CD4-positive, alpha-beta T cell treated with Interferon alpha-2 for 1 hour (primary cell): ENCODE data around the gene ZNF532.

ENCODE experiments used
- DNase-seq, 2 donors: peaks; one replicate each; pipeline ENCODE4 v3.0.0-alpha.2; 2020 to 2022

Gene ZNF532

GRCh38 chr18:58871514-58872420 lies 7.1 kb downstream of the ZNF532 start:
- no peak for DNase-seq

- no peak for DNase-seq
Observed at GRCh38 chr18:58878640-58879039, 14.0 kb downstream of the ZNF532 start.

DNA sequence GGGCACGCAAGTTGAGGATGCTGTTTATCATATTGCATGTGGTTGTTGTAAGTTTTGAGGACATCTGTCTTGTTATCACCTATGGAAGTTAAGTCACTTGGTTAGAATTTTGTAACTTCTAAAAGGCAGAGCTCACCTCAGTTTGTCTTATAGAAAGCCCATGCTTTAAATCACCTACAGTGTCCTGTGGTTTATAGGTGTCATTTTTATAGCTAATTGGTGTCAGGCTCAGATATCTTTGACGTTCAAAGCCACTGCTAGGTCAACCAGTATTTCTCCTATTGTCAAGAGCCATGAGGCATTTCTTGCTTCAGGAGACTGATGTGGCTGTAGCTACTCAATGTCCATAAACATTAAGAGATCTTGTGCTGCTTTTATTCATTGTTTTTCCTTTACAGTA lies 16.8 kb downstream of the ZNF532 start:
- no peak for DNase-seq

DNA sequence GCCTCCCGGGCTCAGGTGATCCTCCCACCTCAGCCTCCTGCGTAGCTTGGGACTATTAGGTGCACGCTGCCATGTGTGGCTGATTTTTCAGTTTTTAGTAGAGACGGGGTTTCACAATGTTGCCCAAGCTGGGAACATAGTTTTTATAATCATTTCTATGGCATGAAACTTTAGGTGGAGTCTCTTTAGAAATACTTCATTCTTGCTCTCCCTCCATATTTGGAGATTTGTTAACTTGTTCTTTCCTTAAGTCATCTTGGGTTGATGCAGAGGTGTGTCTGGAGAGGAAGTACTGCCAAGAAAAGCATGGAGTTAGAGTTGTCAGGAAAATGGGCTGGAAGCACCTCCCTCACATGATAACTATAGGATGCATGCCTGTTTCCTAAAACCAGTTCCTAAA lies 17.4 kb downstream of the ZNF532 start:
- no peak for DNase-seq

- no peak for DNase-seq
Observed at GRCh38 chr18:58882686-58883085, 18.0 kb downstream of the ZNF532 start.

- DNase-seq, result no peak
Observed at GRCh38 chr18:58884680-58885079, 20.0 kb downstream of the ZNF532 start.

DNA sequence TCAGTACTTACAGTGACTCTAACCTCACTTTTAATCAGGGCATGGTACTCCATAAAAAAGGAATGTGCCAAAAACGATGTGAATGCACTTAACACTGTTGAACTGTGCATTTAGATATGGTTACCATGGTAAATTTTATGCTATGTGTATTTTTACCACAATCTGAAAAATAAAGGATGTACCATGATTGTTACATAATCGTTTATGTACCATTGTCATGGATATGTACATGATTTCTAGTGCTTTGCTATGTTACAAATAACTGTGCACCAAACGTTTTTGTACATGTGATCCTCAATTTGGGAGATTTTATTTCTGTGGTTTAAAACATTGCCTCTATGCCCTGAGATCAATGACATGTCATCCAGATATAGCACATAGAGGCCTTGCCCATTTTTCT lies 21.8 kb downstream of the ZNF532 start:
- DNase-seq, result no peak

DNA sequence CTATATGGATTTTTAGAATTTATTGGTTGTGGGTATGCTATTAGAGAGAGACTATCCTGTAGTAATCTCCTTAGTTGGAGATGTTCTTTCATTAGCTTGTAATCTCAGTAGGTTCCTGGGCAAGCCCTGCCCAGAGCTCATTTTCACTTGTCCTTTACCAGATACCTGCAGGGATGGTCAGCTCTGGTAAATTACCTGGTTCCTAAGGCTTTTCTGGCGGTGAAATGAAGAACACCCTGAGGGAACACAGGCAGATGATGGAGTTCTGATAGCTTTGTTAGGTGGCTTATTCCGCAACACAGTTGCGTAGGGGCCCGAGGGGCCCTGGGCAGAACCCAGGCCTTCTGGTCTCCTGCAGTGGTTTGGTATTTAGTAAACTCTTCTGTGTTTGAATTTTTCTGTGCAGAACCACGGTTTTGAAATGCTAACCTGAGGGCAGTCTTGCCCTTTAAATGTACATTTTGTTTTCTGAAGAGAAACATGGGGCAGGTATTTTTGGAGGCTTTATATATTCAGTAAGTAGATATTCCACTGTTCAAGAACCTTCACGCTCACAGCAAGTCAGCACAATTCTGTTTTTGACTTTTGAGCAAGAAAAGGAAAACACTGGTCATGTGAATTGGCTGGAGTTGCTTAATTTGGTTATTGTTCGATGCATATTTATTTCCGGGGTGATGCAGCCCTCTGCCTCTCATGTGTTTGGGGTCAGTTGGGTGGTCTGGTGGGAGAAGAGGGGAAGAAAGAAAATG lies 22.4 kb downstream of the ZNF532 start:
- no peak for DNase-seq

DNA sequence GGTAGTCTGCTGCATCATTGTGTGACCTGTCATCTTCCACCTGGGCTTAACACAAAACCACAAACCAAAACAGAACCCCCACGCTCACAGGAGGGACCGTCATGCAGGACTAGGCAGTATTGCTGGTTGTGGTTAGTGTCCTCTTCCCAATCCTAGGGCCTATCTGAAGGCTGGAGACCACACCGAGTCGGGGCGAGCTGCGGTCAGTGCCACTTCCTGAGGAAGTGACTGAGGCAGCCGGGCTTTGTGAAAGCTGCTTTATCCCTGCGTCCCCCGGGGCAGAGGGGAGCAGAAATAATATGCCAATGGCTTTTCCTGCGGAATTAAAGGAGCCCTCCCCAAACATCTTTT lies 22.9 kb downstream of the ZNF532 start:
- DNase-seq, result peak; percentile 20 to 52

DNA sequence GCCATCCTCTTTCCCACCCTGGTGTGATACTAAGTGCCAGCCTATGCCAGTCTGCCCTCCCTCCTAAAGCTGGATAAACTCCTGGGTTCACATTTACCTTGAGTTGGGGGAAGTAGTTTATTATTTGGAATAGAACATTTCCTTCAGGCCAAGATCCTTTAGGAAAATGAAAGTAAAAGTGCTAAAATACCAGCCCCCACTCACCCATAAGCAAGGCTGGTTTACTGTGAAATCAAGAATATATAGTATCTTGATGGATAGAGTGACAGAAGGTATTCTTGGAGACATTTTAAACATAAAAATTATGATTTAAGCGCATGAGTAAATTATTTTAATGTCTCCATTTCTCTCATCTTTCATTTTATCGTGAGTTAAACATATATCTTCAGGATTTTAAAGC lies 27.1 kb downstream of the ZNF532 start:
- no peak for DNase-seq

GRCh38 chr18:58892488-58892887 lies 27.8 kb downstream of the ZNF532 start:
- no peak for DNase-seq

DNA sequence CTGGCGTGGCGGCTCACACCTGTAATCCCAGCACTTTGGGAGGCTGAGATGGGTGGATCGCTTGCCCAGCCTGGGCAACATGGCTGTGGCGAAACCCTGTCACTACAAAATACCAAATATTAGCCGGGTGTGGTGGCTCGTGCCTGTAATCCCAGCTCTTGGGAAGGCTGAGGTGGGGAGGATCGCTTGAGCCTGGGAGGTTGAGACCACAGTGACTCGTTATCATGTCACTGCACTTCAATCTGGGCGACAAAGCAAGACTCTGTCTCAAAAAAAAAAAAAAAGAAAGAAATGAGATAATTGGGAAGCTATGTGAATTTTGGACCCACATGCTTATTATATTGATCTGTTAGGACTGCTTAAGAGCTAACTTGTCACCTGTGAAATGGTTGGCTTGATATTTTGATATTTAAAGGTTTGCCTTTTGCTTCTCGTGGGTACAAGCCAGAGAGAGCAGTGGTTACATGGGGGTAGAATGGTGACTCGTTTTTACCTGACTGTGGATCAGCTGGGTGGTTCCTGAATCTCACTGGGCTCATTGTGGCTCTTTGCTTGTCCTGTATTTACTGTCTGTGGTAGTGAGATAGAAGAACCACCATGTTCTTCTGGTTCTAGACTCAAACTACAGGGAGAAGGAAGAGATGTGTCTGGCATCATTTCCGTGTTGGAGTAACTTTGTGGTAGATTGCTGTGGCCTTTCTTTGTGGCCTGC lies 28.9 kb downstream of the ZNF532 start:
- DNase-seq, result no peak

DNA sequence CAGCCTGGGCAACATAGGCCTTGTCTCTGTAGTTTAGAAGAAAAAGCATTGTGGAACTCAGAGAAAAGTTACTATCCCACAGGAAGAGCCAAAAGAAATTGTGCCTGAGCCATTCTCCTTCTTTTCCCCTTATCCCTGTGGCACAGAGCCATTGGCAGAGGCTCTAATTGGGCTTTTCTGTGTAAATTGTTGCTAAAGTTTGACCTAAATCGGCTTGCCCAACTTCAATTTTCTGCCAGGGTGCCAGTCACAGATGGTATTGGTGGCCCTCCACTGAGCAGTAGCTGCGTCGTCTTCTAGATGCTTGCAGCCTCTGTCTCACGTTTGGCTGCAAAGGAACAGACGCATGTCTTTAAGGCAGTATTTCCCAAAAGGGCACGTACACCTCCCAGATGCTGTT lies 30.3 kb downstream of the ZNF532 start:
- DNase-seq, result no peak

DNA sequence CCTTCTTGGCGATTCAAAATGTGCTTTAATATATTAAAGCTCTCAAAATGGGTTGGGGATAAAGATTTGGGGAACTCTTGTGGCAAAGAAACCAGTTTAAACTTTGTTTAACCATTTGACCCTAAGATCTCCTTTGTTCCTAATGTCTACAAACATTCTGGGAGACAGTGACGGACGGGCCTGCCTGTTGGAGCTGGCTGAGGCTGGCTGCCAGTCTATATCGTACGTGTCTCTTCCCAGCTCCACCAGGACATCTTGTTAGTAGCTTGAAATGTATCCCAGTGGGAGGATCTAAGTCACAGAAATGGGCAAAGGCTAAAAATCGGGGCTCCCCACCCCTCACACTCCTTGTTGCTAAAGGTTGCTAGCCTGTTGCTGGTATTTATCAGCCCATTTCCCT lies 30.7 kb downstream of the ZNF532 start:
- no peak for DNase-seq

GRCh38 chr18:58896268-58896667 lies 31.6 kb downstream of the ZNF532 start:
- no peak for DNase-seq

GRCh38 chr18:58896734-58897508 lies 32.2 kb downstream of the ZNF532 start:
- no peak for DNase-seq

DNA sequence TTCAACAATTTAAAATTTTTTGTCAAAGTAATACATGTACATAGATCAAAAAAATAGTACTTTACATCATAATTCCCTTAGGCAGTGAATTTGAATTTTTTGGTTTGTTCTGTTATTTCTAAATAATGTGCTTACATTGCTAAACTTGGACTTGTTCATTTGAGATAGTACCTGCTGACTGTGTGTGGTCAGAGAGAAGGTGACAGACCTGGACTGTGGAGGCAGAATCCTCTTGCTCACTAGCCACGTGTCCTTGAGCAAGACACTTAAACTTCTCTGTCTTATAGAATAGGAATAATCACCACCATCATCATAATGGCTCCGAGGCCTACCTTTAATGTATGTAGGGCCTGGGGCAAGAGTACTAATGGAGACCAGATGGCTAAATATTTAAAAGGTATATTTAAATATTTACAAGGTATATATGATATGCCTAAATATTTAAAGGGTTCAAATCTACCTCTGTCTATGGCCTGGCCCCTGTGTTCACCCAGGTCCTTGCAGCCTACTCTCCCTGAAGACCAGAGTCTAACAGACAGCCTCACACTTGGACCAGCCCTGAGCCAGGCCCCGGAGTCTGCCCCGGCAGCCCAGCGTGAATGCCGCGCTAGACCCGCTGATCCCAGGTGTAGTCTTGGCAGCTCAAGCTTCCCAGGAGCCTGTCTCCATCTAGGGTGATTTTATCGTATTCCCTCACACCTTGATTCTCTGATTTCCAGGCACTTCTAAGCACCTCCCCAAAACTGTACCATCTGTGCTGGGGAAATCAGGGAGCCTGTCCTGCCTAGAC lies 33.5 kb downstream of the ZNF532 start:
- no peak for DNase-seq

DNA sequence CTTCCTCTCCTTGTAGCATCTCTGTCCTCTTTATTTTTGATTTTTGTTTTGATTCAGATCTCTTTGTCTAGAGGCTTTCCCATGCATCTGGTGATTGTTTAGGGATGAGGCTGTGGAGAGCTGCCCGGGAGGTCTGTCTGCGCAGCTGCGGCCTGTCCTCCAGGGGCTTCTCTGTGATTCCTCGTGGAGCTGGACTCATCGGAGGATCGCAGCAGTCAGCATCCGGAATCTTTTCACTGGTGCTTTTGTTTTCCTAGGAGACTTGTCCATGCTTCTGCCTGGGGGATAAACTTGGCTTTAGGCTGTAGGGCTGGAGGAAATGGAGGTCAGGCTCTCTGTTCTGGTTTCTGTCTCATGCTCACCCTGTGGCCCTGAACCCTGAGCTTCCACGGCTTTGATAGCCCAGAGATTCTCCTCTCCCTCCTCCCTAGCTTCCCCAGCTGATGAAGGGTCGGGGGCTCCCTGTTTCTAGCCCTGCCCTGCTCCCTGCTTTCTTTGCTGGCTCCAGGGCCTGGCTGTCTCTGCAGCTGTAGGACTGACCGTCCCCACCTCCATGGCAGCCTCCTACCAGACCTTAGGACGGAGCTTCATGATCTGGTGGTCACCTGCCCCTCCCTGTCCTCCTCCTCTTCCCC lies 35.5 kb downstream of the ZNF532 start:
- no peak for DNase-seq

- DNase-seq, result no peak
Observed at GRCh38 chr18:58901143-58901542, 36.5 kb downstream of the ZNF532 start.

GRCh38 chr18:58901783-58902182 lies 37.1 kb downstream of the ZNF532 start:
- no peak for DNase-seq

- DNase-seq, result no peak
Observed at GRCh38 chr18:58902961-58903360, 38.3 kb downstream of the ZNF532 start.

DNA sequence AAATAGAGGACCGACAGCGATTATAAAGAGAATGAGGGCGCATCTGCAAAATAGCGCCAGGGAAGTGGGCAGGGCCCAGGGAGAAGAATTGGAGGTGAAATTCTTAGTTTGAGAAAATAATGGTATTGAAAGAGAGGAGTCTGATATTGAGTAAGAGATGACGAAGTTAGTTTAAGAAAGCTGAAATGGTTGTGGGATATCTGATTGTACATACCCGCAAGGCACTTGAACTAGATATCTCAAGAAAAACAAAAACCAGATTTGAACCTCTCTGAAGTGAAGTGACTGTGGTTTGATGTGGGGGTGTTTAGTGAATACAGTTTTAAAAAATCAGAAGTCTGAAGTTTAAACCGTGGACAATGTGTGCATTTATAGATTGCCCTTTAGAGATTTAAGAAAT lies 38.9 kb downstream of the ZNF532 start:
- DNase-seq, result no peak
